RWPE1 (cell line): ENCODE results near the gene SIRT5.

ENCODE experiments used
- CTCF ChIA-PET: fragments of 350-600 bp; sonication (Branson Sonifier 250); formaldehyde crosslinking; extraction: SDS; loops from one replicate; lab custom pipeline; 2021; lab: Yijun Ruan, JAX
- POLR2A ChIA-PET: fragments of 400-600 bp; formaldehyde crosslinking; extraction: SDS; loops from one replicate; lab custom pipeline; 2020; ENCODE audit warnings: antibody characterized with exemption; ENCODE audit not compliant: low non-redundant PET; lab: Yijun Ruan, JAX
- DNase-seq: peaks from one replicate; pipeline ENCODE4 v3.0.0; 2012; ENCODE audit warnings: low spot score
- H3K27ac ChIP-seq: fragments of 450-650 bp; 2 replicates; pipeline ENCODE4 v1.5.1; 2017
- TF ChIP-seq, protein P1 (sequence below): fragments of 450-650 bp; conservative IDR thresholded peaks from 2 replicates; pipeline ENCODE4 v1.5.1; 2017; ENCODE audit warnings: low read depth, mild to moderate bottlenecking

Gene SIRT5

GRCh38 chr6:13611715-13612114, 37.3 kb downstream of the SIRT5 start:
- POLR2A ChIA-PET: no interaction called here
- TF ChIP-seq, protein P1, sequence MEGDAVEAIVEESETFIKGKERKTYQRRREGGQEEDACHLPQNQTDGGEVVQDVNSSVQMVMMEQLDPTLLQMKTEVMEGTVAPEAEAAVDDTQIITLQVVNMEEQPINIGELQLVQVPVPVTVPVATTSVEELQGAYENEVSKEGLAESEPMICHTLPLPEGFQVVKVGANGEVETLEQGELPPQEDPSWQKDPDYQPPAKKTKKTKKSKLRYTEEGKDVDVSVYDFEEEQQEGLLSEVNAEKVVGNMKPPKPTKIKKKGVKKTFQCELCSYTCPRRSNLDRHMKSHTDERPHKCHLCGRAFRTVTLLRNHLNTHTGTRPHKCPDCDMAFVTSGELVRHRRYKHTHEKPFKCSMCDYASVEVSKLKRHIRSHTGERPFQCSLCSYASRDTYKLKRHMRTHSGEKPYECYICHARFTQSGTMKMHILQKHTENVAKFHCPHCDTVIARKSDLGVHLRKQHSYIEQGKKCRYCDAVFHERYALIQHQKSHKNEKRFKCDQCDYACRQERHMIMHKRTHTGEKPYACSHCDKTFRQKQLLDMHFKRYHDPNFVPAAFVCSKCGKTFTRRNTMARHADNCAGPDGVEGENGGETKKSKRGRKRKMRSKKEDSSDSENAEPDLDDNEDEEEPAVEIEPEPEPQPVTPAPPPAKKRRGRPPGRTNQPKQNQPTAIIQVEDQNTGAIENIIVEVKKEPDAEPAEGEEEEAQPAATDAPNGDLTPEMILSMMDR: no peak
- CTCF ChIA-PET: no interaction called here
- DNase-seq: no peak
- no peak overlapping the region for H3K27ac ChIP-seq

GRCh38 chr6:13613029-13613594, 38.7 kb downstream of the SIRT5 start:
- ChIA-PET CTCF (interaction anchor here (0.6 kb wide), 1 partner anchor 11 kb away, joined by 3 read pairs; no protein-coding TSS in a partner anchor), POLR2A (no interaction called here)
- H3K27ac ChIP-seq: no peak overlapping the region
- TF ChIP-seq, protein P1: no peak
- no peak for DNase-seq

GRCh38 chr6:13614126-13614925, 39.9 kb downstream of the SIRT5 start:
- peak; percentile 49 for DNase-seq
- ChIA-PET CTCF (interaction anchor here (0.6 to 1.1 kb wide), 6 partner anchors 19 to 246 kb away, joined by 3 to 4 read pairs (median 3); partner anchors contain the start of gene SIRT5), POLR2A (interaction anchor here (1.0 to 1.4 kb wide), 3 partner anchors 8 to 40 kb away, joined by 3 to 5 read pairs (median 5); partner anchors contain the start of gene SIRT5)
- peak overlapping the region; percentile 91 for H3K27ac ChIP-seq
- TF ChIP-seq, protein P1: no peak

DNA sequence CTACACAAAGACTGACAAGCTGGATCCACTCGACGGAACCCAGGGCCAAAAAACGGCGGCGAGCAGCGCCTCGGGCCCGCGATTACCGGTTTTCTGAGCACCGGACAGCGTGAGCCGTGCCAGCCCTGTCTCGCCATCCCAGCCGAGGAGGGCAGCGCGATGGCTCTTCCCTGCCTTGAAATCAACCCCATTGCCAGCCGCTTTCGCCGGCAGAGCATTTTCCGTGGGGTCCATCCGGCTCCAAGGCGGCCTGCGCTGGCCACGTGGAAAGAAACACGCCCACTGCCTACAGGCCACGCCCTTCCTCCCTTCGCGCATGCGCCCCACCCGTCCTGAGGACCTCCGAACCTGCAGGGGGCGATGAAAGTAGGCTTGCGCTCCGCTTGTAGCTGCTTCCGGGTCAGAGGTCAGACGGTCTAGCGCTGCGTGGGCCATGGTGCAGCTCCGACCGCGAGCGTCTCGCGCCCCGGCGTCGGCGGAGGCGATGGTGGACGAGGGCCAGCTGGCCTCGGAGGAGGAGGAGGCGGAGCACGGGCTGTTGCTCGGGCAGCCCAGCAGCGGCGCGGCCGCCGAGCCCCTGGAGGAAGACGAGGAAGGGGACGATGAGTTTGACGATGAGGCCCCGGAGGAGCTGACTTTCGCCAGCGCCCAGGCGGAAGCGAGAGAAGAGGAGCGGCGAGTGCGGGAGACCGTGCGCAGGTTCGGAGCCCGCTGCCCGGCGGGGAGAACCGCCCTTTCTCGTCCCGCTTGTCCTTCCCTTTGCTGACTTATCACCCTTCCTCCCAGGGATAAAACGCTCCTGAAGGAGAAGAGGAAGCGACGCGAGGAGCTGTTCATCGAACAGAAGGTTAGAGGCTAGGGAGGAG, 40.8 kb downstream of the SIRT5 start, which contains the start of gene NOL7:
Gene NOL7, plus strand, starts transcription at position 410 of the 866 bp plus-strand sequence. Its CDS starts 24 bp downstream, at position 434.
- peak within 1 kb of the TSS; percentile 91 for H3K27ac ChIP-seq
- POLR2A ChIA-PET: interaction anchor here (1.0 to 1.4 kb wide), 3 partner anchors 8 to 41 kb away, joined by 3 to 5 read pairs (median 5); partner anchors contain the start of gene SIRT5
- TF ChIP-seq, protein P1: peak; percentile 90
- CTCF ChIA-PET: interaction anchor here (0.6 to 1.1 kb wide), 13 partner anchors 9 to 1658 kb away, joined by 3 to 8 read pairs (median 3); partner anchors contain the start of gene SIRT5
- peak; percentile 98 for DNase-seq

DNA sequence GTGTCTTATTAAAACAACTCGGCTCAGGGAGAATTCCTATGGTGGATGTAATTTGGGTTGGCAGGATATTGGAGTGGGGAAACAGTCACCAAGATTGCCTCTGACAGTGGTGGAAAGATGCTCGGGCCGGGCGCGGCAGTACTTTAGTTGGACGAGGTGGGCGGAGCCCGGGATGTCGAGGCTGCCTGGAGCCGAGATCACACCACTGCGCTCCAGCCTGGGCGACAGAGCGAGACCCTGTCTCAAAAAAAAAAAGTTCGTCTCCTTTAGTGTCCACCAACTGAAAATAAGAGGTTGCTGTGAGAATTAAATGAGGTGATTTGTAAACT, 41.4 kb downstream of the SIRT5 start:
- ChIA-PET POLR2A (interaction anchor here (0.7 to 1.4 kb wide), 4 partner anchors 9 to 41 kb away, joined by 3 to 5 read pairs (median 4); partner anchors contain the start of gene SIRT5), CTCF (interaction anchor here (0.6 to 1.1 kb wide), 10 partner anchors 8 to 1657 kb away, joined by 3 to 8 read pairs (median 3); partner anchors contain the start of gene SIRT5)
- TF ChIP-seq, protein P1: no peak
- peak; percentile 33 for DNase-seq
- H3K27ac ChIP-seq: peak overlapping the region; percentile 91
